HG02884 (cell line): ENCODE data around the gene BCAS1.
A peak's percentile ranks its signal among the peaks of the same experiment; 100 is the strongest.
"Not testable (repeated sequence)": the region's sequence is repeated elsewhere in the genome, so short reads cannot be mapped to it uniquely, and the experiment has no call there.

ENCODE experiments used
- ATAC-seq: cut with Tn5 transposase; IDR thresholded peaks from one replicate; pipeline ENCODE4 v1.9.1; 2021; ENCODE audit warnings: mild to moderate bottlenecking, moderate library complexity; ENCODE audit not compliant: unreplicated experiment

BCAS1 gene

DNA sequence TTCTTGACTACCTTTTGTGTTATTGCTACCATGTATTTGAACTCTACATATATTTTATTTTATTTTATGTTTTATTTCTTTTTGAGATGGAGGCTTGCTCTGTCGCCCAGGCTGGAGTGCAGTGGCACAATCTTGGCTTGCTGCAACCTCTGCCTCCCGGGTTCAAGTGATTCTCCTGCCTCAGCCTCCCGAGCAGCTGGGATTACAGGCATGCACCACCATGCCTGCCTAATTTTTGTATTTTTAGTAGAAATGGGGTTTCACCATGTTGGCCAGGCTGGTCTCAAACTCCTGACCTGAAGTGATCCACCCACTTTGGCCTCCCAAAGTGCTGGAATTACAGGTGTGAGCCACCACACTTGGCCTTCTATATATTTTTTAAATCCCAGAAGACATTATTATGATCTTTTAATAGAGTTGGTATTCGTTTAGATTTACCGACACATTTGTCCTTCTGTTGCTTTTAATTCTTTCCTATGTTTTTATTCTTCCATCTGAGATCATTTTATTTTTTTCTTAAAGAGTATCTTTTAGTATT is 137.7 kb downstream of the BCAS1 start:
- not testable (repeated sequence) for ATAC-seq

DNA sequence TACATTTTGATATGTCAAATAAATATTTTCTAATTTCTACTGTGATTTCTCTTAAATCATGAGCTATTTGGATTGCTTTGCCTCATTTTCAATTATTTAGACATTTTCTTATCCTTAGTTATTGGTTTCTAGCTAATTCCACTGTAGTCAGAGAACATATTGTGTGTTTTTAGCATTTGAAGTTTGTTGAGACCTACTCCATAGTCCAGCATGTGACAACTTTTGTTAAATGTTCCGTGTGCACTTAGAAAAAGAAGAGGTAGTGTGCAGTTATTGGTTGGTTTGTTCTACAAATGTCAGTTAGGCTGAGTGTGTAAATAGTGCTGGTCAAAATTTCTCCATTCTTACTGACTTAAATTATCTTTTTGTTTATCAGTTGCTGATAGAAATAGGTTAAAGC is 138.8 kb downstream of the BCAS1 start:
- no peak for ATAC-seq

DNA sequence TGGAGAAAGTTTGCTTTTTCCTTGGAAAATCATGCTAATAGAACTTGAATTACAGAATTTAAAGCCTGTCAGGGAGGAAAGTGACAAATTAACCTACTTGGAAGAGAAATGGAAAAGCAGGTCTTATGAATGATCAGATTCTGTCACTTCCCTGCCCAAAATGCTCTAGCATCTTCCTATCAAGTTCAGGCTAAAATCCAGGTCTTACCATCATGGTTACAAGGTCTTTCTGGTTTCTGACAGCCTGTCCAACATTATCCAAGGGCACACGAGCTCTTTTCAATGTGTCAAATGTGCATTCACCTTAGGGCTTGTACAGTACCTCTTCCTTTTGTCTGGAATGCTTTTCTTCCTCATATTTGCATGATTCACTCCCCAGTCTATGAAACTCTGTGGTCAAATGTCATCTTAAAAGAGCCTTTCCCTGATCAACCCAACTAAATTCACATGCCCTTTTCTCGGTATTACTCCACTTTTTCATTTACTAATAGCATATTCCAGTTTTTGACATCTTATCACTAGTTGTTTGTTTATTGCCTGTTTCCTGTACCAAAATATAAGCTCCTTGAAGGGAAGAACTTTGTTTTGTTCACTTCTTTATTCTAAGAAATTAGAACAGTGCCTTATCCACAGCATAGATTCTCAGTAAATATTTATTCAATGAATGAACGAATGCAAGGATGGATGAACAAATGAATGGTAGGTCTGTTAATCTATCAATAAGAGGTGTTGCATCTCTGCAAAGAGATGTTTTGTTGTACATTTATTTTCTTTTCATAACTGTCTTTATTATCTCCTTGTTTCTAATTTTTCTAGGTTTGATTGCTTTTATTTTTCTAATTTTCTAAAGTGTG is 139.5 kb downstream of the BCAS1 start:
- no peak for ATAC-seq

DNA sequence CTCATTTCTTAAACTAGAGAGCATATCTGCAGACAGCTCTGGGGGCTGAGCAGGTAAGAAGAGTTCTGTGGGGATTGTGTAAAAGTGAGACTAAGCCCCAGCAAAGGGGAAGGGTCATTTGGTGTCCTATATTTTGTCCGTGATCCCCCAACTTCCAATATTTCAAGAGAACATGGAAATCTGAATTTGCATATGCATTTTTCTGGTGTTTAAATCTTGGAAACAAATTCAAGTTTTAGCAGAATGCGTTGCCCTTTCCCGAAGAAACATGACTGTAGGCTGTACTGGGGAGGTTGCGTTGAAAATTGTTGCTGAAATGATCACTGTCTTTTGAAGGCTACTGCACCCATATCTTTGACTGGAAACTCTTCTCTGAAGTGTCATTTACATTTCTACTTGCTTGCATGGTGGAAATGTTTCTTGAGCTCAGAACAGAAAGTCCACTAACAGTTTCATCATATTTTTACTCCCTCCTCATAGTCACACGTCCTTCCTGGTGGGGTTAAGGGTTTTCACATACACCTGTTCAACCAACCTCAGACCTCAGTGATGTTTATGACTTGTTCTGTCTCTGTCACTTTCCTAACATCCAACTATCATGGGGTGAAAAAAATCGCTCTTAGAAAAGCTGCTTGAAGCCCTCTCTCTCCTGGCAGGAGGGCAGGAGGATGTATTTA is 140.3 kb downstream of the BCAS1 start:
- peak; percentile 66 for ATAC-seq

DNA sequence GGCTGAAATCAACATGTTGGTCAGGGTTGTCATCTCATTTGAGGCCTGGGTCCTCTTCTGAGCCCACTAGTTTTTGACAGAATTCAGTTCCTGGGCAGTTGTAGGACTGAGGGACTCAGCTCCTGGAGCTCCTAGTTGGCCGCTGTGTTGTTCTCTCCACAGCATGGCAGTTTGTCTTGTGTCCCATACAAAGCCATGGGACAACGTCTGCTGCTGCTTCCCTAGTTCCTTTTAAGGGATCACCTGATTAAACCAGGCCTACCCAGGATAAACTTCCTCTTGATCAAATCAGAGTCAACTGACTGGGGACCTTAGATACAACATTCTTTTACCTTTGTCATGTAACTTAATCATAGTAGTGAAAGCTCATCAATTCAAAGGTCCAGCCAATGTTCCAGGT is 141.0 kb downstream of the BCAS1 start:
- ATAC-seq: no peak

DNA sequence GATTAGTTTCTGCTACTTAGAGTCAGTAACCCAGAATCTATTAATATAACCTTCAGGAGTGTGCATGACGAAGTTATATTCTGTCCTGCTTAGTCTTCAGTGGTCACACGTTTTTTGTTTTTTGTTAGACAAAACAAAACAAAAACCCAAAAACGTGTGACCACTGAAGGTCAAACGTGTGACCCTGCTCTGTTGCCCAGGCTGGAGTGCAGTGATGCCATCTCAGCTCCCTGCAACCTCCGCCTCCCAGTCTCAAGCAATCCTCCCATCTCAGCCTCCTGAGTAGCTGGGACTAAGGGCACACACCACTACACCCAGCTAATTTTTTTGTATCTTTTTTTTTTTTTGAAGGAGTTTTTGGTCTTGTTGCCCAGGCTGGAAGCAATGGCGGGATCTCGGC is 142.4 kb downstream of the BCAS1 start:
- no peak for ATAC-seq

DNA sequence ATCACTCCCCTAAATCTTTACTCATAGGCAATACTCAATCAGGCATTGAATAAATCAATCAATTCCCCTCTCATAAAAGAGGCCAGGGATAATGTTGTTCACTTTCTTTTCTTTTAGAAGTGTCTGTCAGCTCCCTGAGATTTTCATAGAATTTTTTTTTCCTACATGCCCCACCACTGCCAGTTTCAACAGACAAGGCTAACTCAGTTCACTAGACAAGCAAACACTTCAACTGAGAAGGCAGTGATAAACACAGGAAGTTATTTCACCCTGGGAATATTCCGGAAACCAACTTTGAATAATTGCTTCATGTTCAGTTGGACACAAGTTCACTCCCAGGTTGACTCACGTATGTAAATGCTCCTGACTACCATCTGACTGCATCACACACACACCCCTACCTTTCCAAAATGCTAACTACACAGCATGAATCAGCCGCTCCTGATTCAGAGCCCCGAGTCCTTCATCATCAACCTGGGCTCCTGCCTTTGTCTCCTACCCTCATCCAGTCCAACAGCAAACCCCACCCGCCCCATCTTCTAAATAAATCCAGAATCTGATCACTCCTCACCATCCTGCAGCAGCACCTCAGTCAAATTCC is 143.9 kb downstream of the BCAS1 start:
- peak; percentile 58 for ATAC-seq

DNA sequence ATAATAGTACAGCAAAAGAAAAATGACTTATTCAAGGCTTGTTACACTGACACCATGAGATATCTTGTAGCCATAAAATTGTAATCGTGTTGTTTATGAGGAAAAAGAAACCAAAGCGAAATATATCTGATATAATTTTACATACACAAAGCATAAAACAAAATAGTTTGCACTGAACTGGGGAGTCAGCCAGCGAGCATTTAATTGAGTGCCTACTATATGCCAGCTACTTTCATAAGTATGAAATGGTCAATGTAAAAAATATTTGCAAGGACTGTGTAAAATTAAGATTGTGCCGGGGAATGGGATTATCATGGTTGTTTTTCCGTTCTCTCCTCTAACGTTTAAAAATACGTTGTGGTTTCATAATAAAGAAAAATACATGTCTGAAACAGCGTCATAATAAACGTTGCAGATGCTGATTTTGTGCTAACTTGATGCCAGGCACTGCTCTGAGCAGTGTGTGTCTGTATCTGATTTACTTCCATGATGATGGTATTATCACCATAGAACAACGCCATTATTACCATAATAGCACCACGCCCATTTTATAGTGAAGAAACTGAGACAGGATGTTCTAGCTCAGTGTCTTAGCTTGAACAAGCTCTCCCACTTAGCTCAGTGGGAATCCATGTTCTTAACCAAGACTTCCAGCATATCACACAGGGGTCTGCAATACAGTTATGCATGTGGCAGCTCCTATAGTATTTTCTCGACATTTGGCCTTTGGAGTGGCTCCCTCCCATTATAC is 144.6 kb downstream of the BCAS1 start:
- no peak for ATAC-seq

DNA sequence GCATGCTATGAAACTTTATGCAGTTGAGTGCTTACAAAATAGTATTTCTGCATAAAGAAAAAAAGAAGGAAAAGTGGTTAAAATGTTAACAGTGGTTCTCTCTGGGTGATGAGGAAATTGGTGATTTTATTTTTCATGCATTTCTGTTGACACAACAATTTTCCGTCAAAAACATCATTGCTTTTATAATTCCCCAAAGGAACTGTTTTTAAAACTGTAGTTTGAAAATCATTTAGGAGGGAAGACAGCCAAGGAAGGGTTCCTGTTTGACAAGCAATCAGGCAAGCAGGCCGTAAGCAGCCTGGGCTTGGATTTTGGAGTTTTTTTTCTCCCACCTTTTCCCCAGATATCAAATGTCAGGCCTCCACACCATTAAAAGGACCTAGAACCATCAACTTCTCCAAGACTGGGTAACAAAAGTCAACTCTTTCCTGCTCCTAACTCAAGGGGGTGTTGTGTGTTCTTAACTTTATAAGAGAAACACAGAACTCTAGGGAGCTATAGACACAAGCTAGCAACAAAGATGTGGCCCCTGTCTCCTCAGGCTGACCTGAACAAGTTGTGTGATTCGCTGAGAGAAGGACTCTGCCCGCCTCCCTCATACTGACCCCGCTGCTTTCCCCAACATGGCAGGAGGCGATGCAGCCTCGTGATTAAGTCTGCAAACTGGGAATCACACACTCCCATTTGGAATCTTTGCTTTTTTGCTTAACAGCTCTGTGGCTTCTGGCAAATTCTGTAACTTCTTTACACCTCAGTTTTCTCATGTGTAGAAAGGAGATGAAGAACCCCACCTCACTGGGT is 146.6 kb downstream of the BCAS1 start:
- ATAC-seq: no peak

DNA sequence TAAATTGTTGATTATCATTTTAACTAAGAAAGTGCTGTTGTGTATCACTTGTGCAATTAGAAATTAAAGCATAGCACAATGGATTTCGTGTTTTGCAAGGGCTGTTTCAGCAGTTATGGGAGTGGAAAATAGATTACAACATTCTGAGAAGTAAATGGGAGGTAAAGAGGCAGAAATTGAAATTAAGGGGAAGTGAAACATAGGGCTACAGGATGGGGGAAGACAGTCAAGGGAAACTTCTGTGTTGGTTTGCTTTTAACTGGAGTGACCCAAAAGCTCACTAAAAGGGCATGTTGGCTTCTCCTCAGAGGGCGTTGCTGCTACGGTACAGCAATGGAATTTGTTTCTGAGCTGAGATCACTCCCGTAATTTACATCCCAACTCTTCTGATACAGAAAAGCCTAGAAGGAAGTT is 147.5 kb downstream of the BCAS1 start:
- ATAC-seq: peak; percentile 55

DNA sequence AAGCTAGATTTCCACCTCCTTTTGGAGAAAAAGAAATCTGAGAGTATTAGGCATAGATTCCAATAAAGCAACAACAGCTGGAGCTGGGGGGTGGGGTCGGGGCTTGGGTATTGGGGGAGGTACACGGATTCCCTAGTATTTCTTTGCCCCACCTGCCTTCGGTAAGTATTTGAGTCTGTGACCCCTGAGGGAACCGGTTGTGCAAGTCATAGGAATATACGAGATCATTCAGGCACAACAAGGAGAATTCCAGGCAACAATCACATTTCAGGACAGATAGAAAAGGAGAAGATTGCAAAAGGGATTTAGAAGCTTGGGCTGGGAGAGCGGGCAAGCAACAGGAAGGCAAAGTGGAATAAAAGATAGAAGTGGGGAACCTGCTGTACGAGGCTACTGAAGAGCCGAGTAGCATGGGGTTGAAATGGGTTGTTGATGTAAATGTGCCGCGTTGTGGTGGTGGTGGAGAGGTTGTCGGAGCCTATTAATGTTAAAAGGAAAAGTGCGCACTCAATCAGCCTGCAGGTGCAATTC is 148.9 kb downstream of the BCAS1 start:
- no peak for ATAC-seq

DNA sequence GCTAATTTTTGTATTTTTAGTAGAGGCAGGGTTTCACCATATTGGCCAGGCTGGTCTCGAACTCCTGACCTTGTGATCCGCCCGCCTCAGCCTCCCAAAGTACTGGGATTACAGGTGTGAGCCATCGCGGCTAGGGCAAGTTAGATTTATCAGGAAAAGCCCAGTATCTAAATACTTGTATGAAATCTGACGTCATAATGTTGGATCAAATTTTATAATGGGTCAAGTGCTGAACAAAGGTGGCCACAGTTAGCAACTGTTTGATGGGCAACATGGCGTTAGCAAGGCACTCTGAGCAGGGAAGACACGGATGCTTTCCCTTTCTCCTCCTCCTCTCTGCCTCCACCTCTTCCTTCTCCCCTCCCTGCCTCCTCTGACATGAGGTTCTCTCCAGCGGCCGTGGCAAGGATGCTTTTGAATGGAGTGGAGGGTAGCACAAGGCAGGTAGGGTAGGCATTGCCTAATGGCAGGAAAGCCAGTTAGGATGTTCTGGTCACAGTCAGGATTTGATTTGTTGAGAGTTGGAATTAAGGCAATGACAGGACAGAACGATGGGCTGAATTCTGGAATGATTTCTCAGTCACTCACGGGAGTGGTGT is 149.6 kb downstream of the BCAS1 start:
- no peak for ATAC-seq

DNA sequence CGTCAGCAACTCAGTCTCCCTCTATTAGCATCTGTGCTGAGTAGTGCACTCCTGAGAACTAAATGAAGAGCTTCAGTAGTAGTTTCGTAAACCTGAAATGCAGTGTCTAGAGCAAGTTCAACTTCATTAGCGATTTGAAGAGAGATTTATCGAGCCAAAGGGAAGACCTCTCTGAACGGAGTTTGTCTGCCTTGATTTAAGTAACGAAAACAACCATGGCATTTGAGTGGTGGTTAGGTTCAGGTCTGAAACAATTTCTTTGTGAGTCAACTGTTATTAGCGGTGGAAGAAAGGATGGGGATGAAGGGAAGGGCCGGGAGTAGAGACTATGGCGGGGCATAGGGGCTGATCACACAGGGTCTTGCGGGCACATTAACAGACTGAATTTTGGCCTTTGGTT is 150.5 kb downstream of the BCAS1 start:
- no peak for ATAC-seq

DNA sequence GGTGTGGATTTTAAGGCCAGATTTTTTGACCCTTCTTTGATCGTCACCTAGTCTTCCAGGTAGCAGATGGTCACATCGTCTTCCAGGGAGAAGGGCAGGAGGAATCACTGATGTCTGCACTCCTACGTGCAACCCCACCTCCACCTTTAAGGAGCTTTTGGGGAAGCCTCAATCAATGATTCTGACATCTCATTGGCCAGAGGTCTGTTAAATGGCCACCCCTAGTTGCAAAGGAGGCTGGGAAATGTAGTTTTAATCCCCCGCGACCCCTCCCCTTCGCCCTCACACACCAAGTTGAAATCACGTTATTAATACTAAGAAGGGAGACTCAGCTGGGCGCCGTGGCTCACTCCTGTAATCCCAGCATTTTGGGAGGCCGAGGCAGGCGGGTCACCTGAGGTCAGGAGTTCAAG is 151.4 kb downstream of the BCAS1 start:
- no peak for ATAC-seq

DNA sequence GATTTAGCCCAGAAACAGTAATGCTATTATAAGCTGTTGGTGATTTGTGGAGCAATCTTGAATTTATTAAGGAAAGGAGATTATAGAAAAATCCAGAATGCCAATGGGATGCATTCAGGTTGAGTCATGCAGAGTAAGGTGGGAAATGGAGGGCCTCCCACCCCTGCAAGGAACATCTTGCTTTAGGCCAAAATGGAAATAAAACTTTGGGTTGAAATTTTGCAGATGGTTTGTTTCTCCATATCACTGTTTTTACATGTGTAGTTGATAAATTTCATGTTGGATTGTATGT is 152.4 kb downstream of the BCAS1 start:
- ATAC-seq: no peak

DNA sequence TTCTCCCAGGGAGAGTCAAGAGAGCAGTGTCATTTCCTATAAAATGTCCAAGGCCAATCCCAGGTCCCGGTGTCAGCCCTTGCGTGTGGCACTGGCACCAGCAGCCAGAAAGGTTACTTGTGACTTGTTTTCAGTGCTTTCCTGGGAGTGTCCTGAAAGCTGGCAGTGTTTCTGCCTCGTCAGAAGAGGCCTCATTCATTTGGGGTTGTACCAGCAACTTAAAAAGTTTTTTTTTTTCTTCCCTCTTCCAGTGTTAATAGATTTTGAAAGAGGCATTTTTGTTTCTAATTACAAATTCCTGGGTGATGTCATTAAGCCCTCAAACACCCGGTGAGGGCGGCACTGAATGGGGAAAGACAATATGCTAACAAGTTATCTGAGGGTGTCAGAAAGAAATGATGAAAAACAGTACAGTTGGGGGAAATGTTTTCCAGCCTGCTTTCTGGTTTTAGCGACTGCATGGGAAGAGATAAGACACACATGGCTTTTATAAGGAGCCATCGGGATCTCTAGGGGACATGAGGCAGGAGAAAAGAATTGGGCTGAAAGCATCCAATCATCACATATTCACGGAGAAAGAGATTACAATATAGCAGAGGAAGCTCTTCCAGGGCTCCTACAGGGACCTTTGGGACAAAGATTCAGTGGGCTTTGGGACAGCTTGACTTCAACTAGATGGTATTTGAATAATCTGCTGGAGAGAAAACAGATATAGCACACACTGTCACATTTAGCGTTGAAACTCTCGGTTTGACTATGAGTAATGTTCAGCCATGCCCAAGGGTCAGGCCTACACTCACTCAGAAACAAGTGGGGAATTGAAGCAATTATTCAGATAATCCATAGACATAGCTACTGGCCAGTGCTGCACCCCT is 153.0 kb downstream of the BCAS1 start:
- ATAC-seq: peak; percentile 87

DNA sequence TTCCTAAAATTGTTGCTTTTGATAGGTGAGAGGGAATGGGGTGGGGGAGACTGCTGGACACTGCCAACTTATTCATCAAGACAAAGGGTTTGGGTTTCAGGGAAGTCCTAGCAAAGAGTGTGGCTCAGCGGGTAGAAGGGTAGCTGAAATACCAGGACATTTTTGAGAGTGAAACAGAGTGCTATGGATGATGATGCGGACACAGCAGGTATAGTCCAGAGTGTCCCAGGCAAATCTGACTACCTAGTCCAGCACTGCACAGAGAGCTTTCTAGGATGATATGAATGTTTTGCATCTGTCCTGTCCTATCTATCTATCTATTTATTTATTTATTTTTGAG is 154.3 kb downstream of the BCAS1 start:
- no peak for ATAC-seq

DNA sequence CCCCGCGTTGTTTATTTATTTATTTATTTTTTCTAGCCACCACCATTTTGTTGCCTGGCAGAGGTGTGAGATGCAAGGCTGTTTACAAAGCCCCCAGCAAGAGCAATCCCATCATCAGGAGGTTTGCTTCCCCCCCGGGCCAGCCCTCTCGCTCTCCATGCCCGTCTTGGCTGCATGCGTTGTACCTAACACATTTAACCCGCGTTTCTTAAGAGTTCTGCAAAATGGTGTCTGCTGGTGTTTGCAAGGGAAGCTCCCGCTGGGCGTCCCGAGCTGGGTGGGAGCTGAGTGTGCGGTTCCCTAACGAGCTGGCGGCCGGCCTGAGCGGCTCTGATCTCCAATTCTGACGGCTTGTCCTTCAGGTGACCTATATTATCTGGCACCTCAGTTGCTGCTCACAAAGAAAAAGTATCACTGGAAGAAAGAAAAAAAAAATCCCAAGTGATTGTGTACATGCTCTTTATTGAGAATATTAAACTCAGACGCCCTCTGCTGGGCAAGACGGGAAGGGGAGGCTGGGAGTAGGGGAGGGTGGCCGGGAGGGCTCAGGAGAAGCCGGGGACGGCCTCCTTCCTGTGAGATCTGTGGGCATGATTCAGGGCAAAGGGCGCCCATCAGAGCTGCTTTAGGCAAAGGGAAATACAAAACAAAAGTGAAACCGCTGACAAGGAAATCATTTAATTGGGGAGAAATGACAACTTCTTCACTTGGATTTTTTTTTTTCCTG is 154.8 kb downstream of the BCAS1 start:
- ATAC-seq: peak; percentile 54
